Activated CD8-positive, alpha-beta T cell treated with anti-CD3 and anti-CD28 coated beads for 36 hours (primary cell): ENCODE measurements around the gene CGNL1. TPM values are rescaled to one million over a fixed set of nuclear protein-coding genes. Genes with fewer than 3 reads are reported as not detected.

Experiments used
- ATAC-seq: fragments of 200-7000 bp; cut with Tn5 transposase; one replicate; pipeline ENCODE4 v1.10.0; 2021; ENCODE audit warnings: mild to moderate bottlenecking, moderate library complexity
- CTCF ChIA-PET: fragments of 350-600 bp; sonication (Branson Sonifier 250); formaldehyde crosslinking; loops from one replicate; lab custom pipeline; 2021; ENCODE audit warnings: antibody characterized with exemption; lab: Charles Lee
- POLR2A ChIA-PET: fragments of 350-600 bp; sonication (Branson Sonifier 250); formaldehyde crosslinking; loops from one replicate; lab custom pipeline; 2021; ENCODE audit warnings: antibody characterized with exemption; lab: Charles Lee
- DNase-seq: peaks from one replicate; pipeline ENCODE4 v3.0.0-alpha.2; 2020
- H3K27ac Mint-ChIP-seq: one replicate; pipeline ENCODE4 v1.8.0; 2021; ENCODE audit warnings: mild to moderate bottlenecking, mixed read lengths
- H3K27me3 Mint-ChIP-seq: one replicate; pipeline ENCODE4 v1.8.0; 2021; ENCODE audit warnings: mixed read lengths
- H3K36me3 Mint-ChIP-seq: one replicate; pipeline ENCODE4 v1.8.0; 2021; ENCODE audit warnings: low read depth, mixed read lengths
- H3K4me1 Mint-ChIP-seq: one replicate; pipeline ENCODE4 v1.8.0; 2021; ENCODE audit warnings: low read depth, mixed read lengths
- H3K4me3 Mint-ChIP-seq: one replicate; pipeline ENCODE4 v1.8.0; 2021; ENCODE audit warnings: mild to moderate bottlenecking, moderate library complexity, mixed read lengths
- H3K9me3 Mint-ChIP-seq: one replicate; pipeline ENCODE4 v1.8.0; 2021; ENCODE audit warnings: mixed read lengths
- intact Hi-C: fragments of 100-400 bp; cut with micrococcal nuclease; formaldehyde crosslinking; loops from one replicate; pipeline ENCODE4 v1.10.0; 2022
- total RNA-seq, 2 experiments: library from RNA; stranded (reverse); gene quantifications; one replicate each; pipeline ENCODE4 v1.2.3, GENCODE V29; 2021
- TF ChIP-seq, protein P1 (sequence below): fragments of 200-600 bp; IDR thresholded peaks from one replicate; pipeline ENCODE4 v1.8.0; 2022; ENCODE audit warnings: antibody characterized with exemption, mild to moderate bottlenecking

The CGNL1 gene
- total RNA-seq, 2 experiments from 2014 or later: not detected

DNA sequence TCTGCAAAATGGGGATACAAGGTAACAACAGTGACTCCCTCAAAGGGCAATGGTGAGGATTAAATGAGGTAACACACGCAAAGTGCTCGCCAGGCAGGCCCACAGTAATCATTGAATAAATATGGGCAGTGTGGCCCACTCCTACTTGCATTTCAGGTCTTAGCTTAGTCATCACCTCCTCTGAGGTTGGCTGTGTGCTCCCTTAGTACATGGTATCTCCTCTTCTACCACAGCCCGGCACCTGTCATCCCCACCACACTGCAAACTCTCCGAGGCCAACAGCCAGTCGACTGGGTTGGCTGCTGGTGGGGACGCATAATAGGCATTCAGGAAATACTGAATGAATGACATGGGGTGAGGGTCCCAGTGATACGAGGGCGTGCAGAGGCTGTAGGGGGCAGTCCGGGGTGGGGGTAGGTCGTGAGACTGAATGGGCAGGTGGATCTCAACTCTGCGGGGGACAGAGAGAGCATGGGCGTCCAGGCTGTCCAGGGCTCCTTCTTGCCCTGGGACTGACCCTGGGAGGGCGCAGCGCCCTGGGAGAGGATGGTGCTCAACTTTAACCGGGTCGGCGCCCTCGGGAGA lies 215.0 kb downstream of the CGNL1 start:
- H3K27me3 Mint-ChIP-seq: peaks cover 35% of the 10 kb centered on the region
- peak; percentile 48 for ATAC-seq
- POLR2A ChIA-PET: no interaction called here
- H3K4me1 Mint-ChIP-seq: peaks cover 13% of the 10 kb centered on the region
- CTCF ChIA-PET: no interaction called here
- H3K27ac Mint-ChIP-seq: no peak overlapping the region
- TF ChIP-seq, protein P1, sequence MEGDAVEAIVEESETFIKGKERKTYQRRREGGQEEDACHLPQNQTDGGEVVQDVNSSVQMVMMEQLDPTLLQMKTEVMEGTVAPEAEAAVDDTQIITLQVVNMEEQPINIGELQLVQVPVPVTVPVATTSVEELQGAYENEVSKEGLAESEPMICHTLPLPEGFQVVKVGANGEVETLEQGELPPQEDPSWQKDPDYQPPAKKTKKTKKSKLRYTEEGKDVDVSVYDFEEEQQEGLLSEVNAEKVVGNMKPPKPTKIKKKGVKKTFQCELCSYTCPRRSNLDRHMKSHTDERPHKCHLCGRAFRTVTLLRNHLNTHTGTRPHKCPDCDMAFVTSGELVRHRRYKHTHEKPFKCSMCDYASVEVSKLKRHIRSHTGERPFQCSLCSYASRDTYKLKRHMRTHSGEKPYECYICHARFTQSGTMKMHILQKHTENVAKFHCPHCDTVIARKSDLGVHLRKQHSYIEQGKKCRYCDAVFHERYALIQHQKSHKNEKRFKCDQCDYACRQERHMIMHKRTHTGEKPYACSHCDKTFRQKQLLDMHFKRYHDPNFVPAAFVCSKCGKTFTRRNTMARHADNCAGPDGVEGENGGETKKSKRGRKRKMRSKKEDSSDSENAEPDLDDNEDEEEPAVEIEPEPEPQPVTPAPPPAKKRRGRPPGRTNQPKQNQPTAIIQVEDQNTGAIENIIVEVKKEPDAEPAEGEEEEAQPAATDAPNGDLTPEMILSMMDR: no peak
- peak; percentile 5 for DNase-seq
- intact Hi-C loops: no loop called here
- H3K9me3 Mint-ChIP-seq: no peaks in the 10 kb centered on the region
- H3K36me3 Mint-ChIP-seq: no peaks in the 10 kb centered on the region
- peak overlapping the region; percentile 49 for H3K4me3 Mint-ChIP-seq

GRCh38 chr15:57591822-57592367 lies 215.6 kb downstream of the CGNL1 start, which contains the start of gene MYZAP:
MYZAP (plus strand) TSS chr15:57591904; CDS start chr15:57592035, 131 bp downstream.
- CTCF ChIA-PET: no interaction called here
- Mint-ChIP-seq H3K4me3 (peak within 1 kb of the TSS; percentile 49), H3K4me1 (peaks cover 13% of the 10 kb centered on the region), H3K36me3 (no peaks in the 10 kb centered on the region), H3K9me3 (no peaks in the 10 kb centered on the region), H3K27ac (no peak within 1 kb of the TSS), H3K27me3 (peaks cover 35% of the 10 kb centered on the region)
- POLR2A ChIA-PET: no interaction called here
- DNase-seq: peak; percentile 39
- TF ChIP-seq, protein P1: no peak
- peak; percentile 84 for ATAC-seq
- intact Hi-C loops: no loop called here

GRCh38 chr15:57592426-57592825 lies 216.1 kb downstream of the CGNL1 start:
- Mint-ChIP-seq H3K27me3 (peaks cover 35% of the 10 kb centered on the region), H3K9me3 (no peaks in the 10 kb centered on the region), H3K4me1 (peaks cover 8% of the 10 kb centered on the region), H3K27ac (no peak overlapping the region), H3K4me3 (no peak overlapping the region), H3K36me3 (no peaks in the 10 kb centered on the region)
- CTCF ChIA-PET: no interaction called here
- intact Hi-C loops: no loop called here
- DNase-seq (no peak), ATAC-seq (no peak)
- TF ChIP-seq, protein P1: no peak
- POLR2A ChIA-PET: no interaction called here

DNA sequence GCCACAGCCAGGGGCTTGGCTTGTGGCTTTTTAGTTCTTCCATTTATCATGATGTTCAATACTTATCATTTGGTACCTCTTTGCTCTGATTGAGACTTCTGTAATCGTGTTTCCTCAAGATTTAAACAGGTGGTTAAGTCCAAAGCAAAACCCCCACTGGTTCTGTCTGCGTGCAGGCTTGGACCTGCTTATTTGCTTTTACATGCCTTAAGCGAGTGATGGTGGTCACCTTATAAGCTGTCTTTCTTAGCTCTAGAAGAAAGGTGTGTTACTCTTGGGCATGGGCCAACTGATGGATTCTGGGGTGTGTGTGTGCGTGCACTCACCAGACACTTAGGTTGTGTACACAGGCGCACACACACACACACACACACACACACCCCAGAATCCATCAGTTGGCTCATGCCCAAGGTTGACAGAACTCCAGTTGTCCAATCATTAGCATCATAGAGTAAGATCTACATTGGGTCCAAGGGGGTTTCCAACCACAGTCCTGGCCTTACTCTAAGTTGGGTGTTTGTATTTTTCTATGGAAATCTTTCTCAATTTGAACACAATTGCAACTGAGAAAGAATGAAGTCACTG lies 216.6 kb downstream of the CGNL1 start:
- Mint-ChIP-seq H3K27me3 (peaks cover 35% of the 10 kb centered on the region), H3K4me1 (peaks cover 5% of the 10 kb centered on the region), H3K36me3 (no peaks in the 10 kb centered on the region), H3K9me3 (no peaks in the 10 kb centered on the region), H3K4me3 (no peak overlapping the region), H3K27ac (no peak overlapping the region)
- ATAC-seq (no peak), DNase-seq (no peak)
- TF ChIP-seq, protein P1: no peak
- CTCF ChIA-PET: interaction anchor here (1.1 kb wide), 1 partner anchor 32 kb away, joined by 4 read pairs; no protein-coding TSS in a partner anchor
- intact Hi-C loops: no loop called here
- POLR2A ChIA-PET: no interaction called here

- no peak for ATAC-seq
- DNase-seq: no peak
- Mint-ChIP-seq H3K36me3 (no peaks in the 10 kb centered on the region), H3K27me3 (peaks cover 32% of the 10 kb centered on the region), H3K27ac (no peak overlapping the region), H3K4me3 (no peak overlapping the region), H3K9me3 (no peaks in the 10 kb centered on the region), H3K4me1 (peaks cover 5% of the 10 kb centered on the region)
- CTCF ChIA-PET: no interaction called here
- intact Hi-C loops: no loop called here
- TF ChIP-seq, protein P1: no peak
- POLR2A ChIA-PET: no interaction called here
Observed at GRCh38 chr15:57594479-57594878, 218.2 kb downstream of the CGNL1 start.
